Ramos (cell line): ENCODE results near the gene SPNS2.
"Not testable (repeated sequence)": the region's sequence is repeated elsewhere in the genome, so short reads cannot be mapped to it uniquely, and the experiment has no call there.

ENCODE experiments used
- in situ Hi-C: fragments of 300-500 bp; cut with MboI; formaldehyde crosslinking; loops from one replicate; pipeline ENCODE4 v1.14.3; 2022; ENCODE audit warnings: low sequenced_read_pairs; ENCODE audit not compliant: unreplicated experiment

Gene SPNS2

GRCh38 chr17:4559966-4560365 is 61.3 kb downstream of the SPNS2 start:
- in situ Hi-C loops = no loop called here

GRCh38 chr17:4560421-4560820 is 61.7 kb downstream of the SPNS2 start, which contains the start of gene GGT6:
Gene GGT6 (minus strand): TSS chr17:4560577. CDS start chr17:4560521, 56 bp downstream.
- in situ Hi-C loops = no loop called here

- in situ Hi-C loops = no loop called here
These were observed 62.2 kb downstream of the SPNS2 start for GRCh38 chr17:4560837-4561256.

- in situ Hi-C loops = no loop called here
These were observed 63.6 kb downstream of the SPNS2 start for GRCh38 chr17:4562015-4562969.

GRCh38 chr17:4565209-4566141 is 66.8 kb downstream of the SPNS2 start:
- in situ Hi-C loops = no loop called here

- in situ Hi-C loops = no loop called here
These were observed 68.1 kb downstream of the SPNS2 start for GRCh38 chr17:4566785-4567184.

- in situ Hi-C loops = no loop called here
These were observed 70.9 kb downstream of the SPNS2 start for GRCh38 chr17:4569591-4569990.

GRCh38 chr17:4572131-4572530 is 73.5 kb downstream of the SPNS2 start:
- in situ Hi-C loops = no loop called here

GRCh38 chr17:4573115-4573514 is 74.4 kb downstream of the SPNS2 start:
- in situ Hi-C loops = no loop called here

GRCh38 chr17:4573669-4574068 is 75.0 kb downstream of the SPNS2 start:
- in situ Hi-C loops = no loop called here

- in situ Hi-C loops = no loop called here
These were observed 75.9 kb downstream of the SPNS2 start for GRCh38 chr17:4574448-4575045.

GRCh38 chr17:4576161-4576558 is 77.5 kb downstream of the SPNS2 start:
- in situ Hi-C loops = no loop called here

- in situ Hi-C loops = no loop called here
These were observed 78.1 kb downstream of the SPNS2 start for GRCh38 chr17:4576729-4577322.

GRCh38 chr17:4577386-4577993 is 78.8 kb downstream of the SPNS2 start:
- in situ Hi-C loops = no loop called here

GRCh38 chr17:4578349-4578748 is 79.7 kb downstream of the SPNS2 start:
- in situ Hi-C loops = not testable (repeated sequence)

GRCh38 chr17:4579678-4580077 is 81.0 kb downstream of the SPNS2 start:
- in situ Hi-C loops = loop anchor here (10.0 kb wide), 1 partner anchor 305 kb away; no protein-coding TSS in a partner anchor

GRCh38 chr17:4580291-4580690 is 81.6 kb downstream of the SPNS2 start:
- in situ Hi-C loops = loop anchor here (10.0 kb wide), 1 partner anchor 305 kb away; no protein-coding TSS in a partner anchor

- in situ Hi-C loops = loop anchor here (10.0 kb wide), 1 partner anchor 303 kb away; no protein-coding TSS in a partner anchor
These were observed 83.4 kb downstream of the SPNS2 start for GRCh38 chr17:4582101-4582501.

- in situ Hi-C loops = loop anchor here (10.0 kb wide), 1 partner anchor 302 kb away; no protein-coding TSS in a partner anchor
These were observed 84.0 kb downstream of the SPNS2 start for GRCh38 chr17:4582691-4583090.
